ENCODE results near the gene HES5.

The HES5 gene

GRCh38 chr1:2546515-2547209, 16.6 kb upstream of the HES5 start:
- DNase-seq (ENCODE audit: low read depth in 2 of 2), result peak in 1 of 2 donors; percentile 70

GRCh38 chr1:2545754-2546514, 15.9 kb upstream of the HES5 start:
- DNase-seq (ENCODE audit: low read depth in 2 of 2), result peak; percentile 71 to 83

GRCh38 chr1:2544875-2545640, 15.0 kb upstream of the HES5 start:
- no peak for DNase-seq (ENCODE audit: low read depth in 2 of 2)

GRCh38 chr1:2544093-2544874, 14.2 kb upstream of the HES5 start:
- DNase-seq (ENCODE audit: low read depth in 2 of 2), result no peak

GRCh38 chr1:2543543-2544092, 13.6 kb upstream of the HES5 start:
- no peak for DNase-seq (ENCODE audit: low read depth in 2 of 2)

GRCh38 chr1:2542246-2542915, 12.3 kb upstream of the HES5 start:
- DNase-seq (ENCODE audit: low read depth in 2 of 2), result no peak

GRCh38 chr1:2541619-2542245, 11.7 kb upstream of the HES5 start:
- no peak for DNase-seq (ENCODE audit: low read depth in 2 of 2)

- no peak for DNase-seq (ENCODE audit: low read depth in 2 of 2)
Observed at GRCh38 chr1:2540816-2541492, 10.9 kb upstream of the HES5 start.

GRCh38 chr1:2539312-2539907, 9.3 kb upstream of the HES5 start:
- DNase-seq (ENCODE audit: low read depth in 2 of 2), result no peak

- no peak for DNase-seq (ENCODE audit: low read depth in 2 of 2)
Observed at GRCh38 chr1:2538872-2539271, 8.8 kb upstream of the HES5 start.

- no peak for DNase-seq (ENCODE audit: low read depth in 2 of 2)
Observed at GRCh38 chr1:2538376-2538775, 8.3 kb upstream of the HES5 start.

GRCh38 chr1:2537784-2538115, 7.7 kb upstream of the HES5 start:
- DNase-seq (ENCODE audit: low read depth in 2 of 2), result no peak

- no peak for DNase-seq (ENCODE audit: low read depth in 2 of 2)
Observed at GRCh38 chr1:2535981-2536380, 5.9 kb upstream of the HES5 start.

GRCh38 chr1:2535455-2535854, 5.4 kb upstream of the HES5 start:
- no peak for DNase-seq (ENCODE audit: low read depth in 2 of 2)

GRCh38 chr1:2534687-2535441, 4.8 kb upstream of the HES5 start:
- no peak for DNase-seq (ENCODE audit: low read depth in 2 of 2)

- DNase-seq (ENCODE audit: low read depth in 2 of 2), result no peak
Observed at GRCh38 chr1:2534315-2534686, 4.2 kb upstream of the HES5 start.

- no peak for DNase-seq (ENCODE audit: low read depth in 2 of 2)
Observed at GRCh38 chr1:2533365-2533764, 3.3 kb upstream of the HES5 start.

- no peak for DNase-seq (ENCODE audit: low read depth in 2 of 2)
Observed at GRCh38 chr1:2532485-2533160, 2.6 kb upstream of the HES5 start.
